ENCODE measurements around the gene CACNB3.

The CACNB3 gene

DNA sequence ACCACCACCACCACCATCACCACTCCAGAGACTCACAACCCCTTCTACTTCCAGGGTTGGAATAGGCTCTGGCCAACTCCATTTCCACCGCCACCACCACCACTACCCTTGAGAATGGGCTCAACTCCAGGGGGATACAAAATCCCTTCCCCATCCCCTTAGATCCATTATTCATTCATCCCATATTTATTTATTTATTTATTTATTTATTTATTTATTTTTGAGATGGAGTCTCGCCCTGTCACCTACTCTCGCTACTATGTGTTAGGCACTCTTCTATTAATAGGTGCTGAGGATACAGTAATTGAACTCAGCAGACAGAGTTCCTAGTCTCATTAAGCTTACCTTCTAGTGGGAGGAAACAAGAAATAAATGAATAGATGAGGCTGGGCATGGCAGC is 24.6 kb upstream of the CACNB3 start:
- H3K27me3 ChIP-seq (ENCODE audit: insufficient read depth, low read length, poor library complexity) = no peaks in the 10 kb centered on the region
- no peak overlapping the region for H3K4me3 ChIP-seq (ENCODE audit: low read length)
- no peak overlapping the region for H3K56ac ChIP-seq (ENCODE audit: low read length)
- no peak overlapping the region for H3K23ac ChIP-seq (ENCODE audit: low read length)
- H3K4me2 ChIP-seq (ENCODE audit: low read length) = no peak overlapping the region
- no peak overlapping the region for H2AK5ac ChIP-seq (ENCODE audit: low read length)
- H2BK15ac ChIP-seq (replicated peaks; ENCODE audit: low read depth) = no peak overlapping the region
- no peak for DNase-seq
- H4K8ac ChIP-seq (ENCODE audit: low read depth, low read length) = no peak overlapping the region
- no peak overlapping the region for H4K5ac ChIP-seq (ENCODE audit: low read length)
- H3K9ac ChIP-seq (ENCODE audit: low read length) = no peak overlapping the region
- no peak overlapping the region for H3K4ac ChIP-seq (ENCODE audit: low read depth, low read length)
- H3K36me3 ChIP-seq (ENCODE audit: control insufficient read depth, insufficient read depth, low read length) = no peaks in the 10 kb centered on the region
- WGBS (ENCODE audit: extremely low coverage, insufficient coverage, low lambda C conversion rate) = no CpG with 5 or more reads among the region's 3 CpGs
- no peak overlapping the region for H3K27ac ChIP-seq (ENCODE audit: low read depth, low read length)
- H3K79me1 ChIP-seq (ENCODE audit: low read length) = no peaks in the 10 kb centered on the region
- no peak overlapping the region for H3K18ac ChIP-seq (ENCODE audit: low read length)
- H2BK5ac ChIP-seq (ENCODE audit: low read length) = no peak overlapping the region
- H2BK120ac ChIP-seq (ENCODE audit: low read depth, low read length) = no peak overlapping the region
- no peaks in the 10 kb centered on the region for H3K4me1 ChIP-seq (ENCODE audit: control insufficient read depth, low read depth, low read length)
- H3K79me2 ChIP-seq (ENCODE audit: control insufficient read depth, insufficient read depth, low read length) = no peaks in the 10 kb centered on the region

DNA sequence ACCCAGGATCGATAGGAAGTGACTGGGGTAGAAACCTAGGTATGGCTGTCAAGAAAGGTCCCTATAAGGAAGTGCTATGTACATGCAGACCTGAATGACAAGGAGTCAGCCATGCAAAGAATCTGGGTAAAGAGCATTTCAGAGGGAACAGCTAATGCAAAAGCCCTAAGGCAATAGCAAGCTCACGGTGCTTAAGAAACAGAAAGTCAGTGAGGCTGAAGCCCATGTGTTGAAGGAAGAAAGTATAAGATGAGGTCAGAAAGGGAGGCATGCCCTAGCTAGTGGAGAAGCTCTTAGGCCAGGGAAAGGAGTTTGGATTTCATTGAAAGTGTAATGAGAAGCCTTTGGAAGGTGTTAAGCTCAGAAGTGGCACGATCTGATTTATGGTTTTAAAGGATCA is 23.4 kb upstream of the CACNB3 start:
- no peaks in the 10 kb centered on the region for H3K27me3 ChIP-seq (ENCODE audit: insufficient read depth, low read length, poor library complexity)
- H3K4me1 ChIP-seq (ENCODE audit: control insufficient read depth, low read depth, low read length) = no peaks in the 10 kb centered on the region
- no peak overlapping the region for H4K5ac ChIP-seq (ENCODE audit: low read length)
- H3K79me2 ChIP-seq (ENCODE audit: control insufficient read depth, insufficient read depth, low read length) = no peaks in the 10 kb centered on the region
- H3K56ac ChIP-seq (ENCODE audit: low read length) = no peak overlapping the region
- no peaks in the 10 kb centered on the region for H3K79me1 ChIP-seq (ENCODE audit: low read length)
- H3K9ac ChIP-seq (ENCODE audit: low read length) = no peak overlapping the region
- no peak overlapping the region for H3K18ac ChIP-seq (ENCODE audit: low read length)
- no peak overlapping the region for H2BK5ac ChIP-seq (ENCODE audit: low read length)
- peak; percentile 94 for DNase-seq
- no peak overlapping the region for H3K4me3 ChIP-seq (ENCODE audit: low read length)
- no peak overlapping the region for H3K23ac ChIP-seq (ENCODE audit: low read length)
- WGBS (ENCODE audit: extremely low coverage, insufficient coverage, low lambda C conversion rate) = no CpG with 5 or more reads among the region's 3 CpGs
- no peak overlapping the region for H2BK120ac ChIP-seq (ENCODE audit: low read depth, low read length)
- H2BK15ac ChIP-seq (replicated peaks; ENCODE audit: low read depth) = no peak overlapping the region
- H3K36me3 ChIP-seq (ENCODE audit: control insufficient read depth, insufficient read depth, low read length) = no peaks in the 10 kb centered on the region
- H3K4me2 ChIP-seq (ENCODE audit: low read length) = no peak overlapping the region
- H4K8ac ChIP-seq (ENCODE audit: low read depth, low read length) = no peak overlapping the region
- no peak overlapping the region for H3K27ac ChIP-seq (ENCODE audit: low read depth, low read length)
- H2AK5ac ChIP-seq (ENCODE audit: low read length) = no peak overlapping the region
- H3K4ac ChIP-seq (ENCODE audit: low read depth, low read length) = no peak overlapping the region

DNA sequence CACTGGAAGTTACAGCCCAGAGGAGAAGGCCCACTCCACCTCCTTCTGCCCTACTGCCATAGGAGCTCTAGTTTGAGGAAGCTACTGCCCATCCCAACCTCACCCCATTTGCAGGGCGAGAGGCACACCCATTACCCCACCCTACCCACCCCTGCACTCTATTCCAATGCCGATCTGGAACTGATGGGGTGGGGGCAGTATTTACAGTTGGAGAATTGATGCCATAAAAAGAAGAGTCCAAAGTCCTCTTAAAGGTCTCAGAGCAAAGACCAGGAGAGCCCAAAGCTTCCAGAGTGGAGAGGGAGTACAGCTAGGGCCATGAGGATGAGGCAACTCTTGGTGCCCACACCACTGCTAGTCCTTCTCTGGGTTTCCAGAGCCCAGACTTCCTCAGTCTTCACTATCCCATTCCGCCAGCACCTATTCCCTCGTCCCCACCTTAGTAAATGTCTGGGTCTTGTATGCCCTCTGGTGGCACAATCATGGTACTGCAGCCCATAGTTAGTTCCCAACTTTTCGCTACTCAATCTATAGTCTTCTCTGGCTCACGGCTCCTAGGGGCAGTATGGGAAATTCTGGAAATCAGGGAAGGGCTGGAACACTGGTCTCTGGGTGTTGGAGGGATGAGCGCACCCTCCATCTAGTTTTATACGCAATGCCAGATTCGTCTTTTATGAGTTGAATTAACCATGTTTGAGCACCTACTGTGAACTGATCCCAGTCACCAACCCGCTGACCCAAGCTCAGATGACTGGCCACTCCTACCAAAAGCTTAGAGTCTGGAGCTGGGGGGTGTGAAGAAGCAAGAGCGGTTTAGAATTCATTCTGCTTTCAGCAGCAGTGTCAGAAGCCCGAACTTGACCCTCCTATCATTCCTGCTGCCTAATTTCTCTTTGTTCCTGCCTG is 22.5 kb upstream of the CACNB3 start:
- Histone ChIP-seq H2AK5ac (ENCODE audit: low read length) (no peak overlapping the region), H3K9ac (ENCODE audit: low read length) (no peak overlapping the region), H3K4me3 (ENCODE audit: low read length) (no peak overlapping the region), H3K56ac (ENCODE audit: low read length) (no peak overlapping the region), H4K5ac (ENCODE audit: low read length) (no peak overlapping the region), H3K79me1 (ENCODE audit: low read length) (no peaks in the 10 kb centered on the region), H3K4me2 (ENCODE audit: low read length) (no peak overlapping the region), H2BK120ac (ENCODE audit: low read depth, low read length) (no peak overlapping the region), H3K27me3 (ENCODE audit: insufficient read depth, low read length, poor library complexity) (no peaks in the 10 kb centered on the region), H4K8ac (ENCODE audit: low read depth, low read length) (no peak overlapping the region), H2BK5ac (ENCODE audit: low read length) (no peak overlapping the region), H3K79me2 (ENCODE audit: control insufficient read depth, insufficient read depth, low read length) (no peaks in the 10 kb centered on the region), H3K4ac (ENCODE audit: low read depth, low read length) (no peak overlapping the region), H3K18ac (ENCODE audit: low read length) (no peak overlapping the region), H2BK15ac (replicated peaks; ENCODE audit: low read depth) (no peak overlapping the region), H3K23ac (ENCODE audit: low read length) (no peak overlapping the region), H3K4me1 (ENCODE audit: control insufficient read depth, low read depth, low read length) (no peaks in the 10 kb centered on the region), H3K36me3 (ENCODE audit: control insufficient read depth, insufficient read depth, low read length) (no peaks in the 10 kb centered on the region), H3K27ac (ENCODE audit: low read depth, low read length) (no peak overlapping the region)
- WGBS (ENCODE audit: extremely low coverage, insufficient coverage, low lambda C conversion rate) = no CpG with 5 or more reads among the region's 12 CpGs
- DNase-seq = peak; percentile 93

- no peak overlapping the region for H3K56ac ChIP-seq (ENCODE audit: low read length)
- H3K23ac ChIP-seq (ENCODE audit: low read length) = no peak overlapping the region
- H3K4me2 ChIP-seq (ENCODE audit: low read length) = no peak overlapping the region
- no CpG with 5 or more reads among the region's 3 CpGs for WGBS (ENCODE audit: extremely low coverage, insufficient coverage, low lambda C conversion rate)
- H3K9ac ChIP-seq (ENCODE audit: low read length) = no peak overlapping the region
- no peaks in the 10 kb centered on the region for H3K79me1 ChIP-seq (ENCODE audit: low read length)
- H3K27ac ChIP-seq (ENCODE audit: low read depth, low read length) = no peak overlapping the region
- H3K4ac ChIP-seq (ENCODE audit: low read depth, low read length) = no peak overlapping the region
- no peak overlapping the region for H2AK5ac ChIP-seq (ENCODE audit: low read length)
- H3K4me1 ChIP-seq (ENCODE audit: control insufficient read depth, low read depth, low read length) = no peaks in the 10 kb centered on the region
- no peaks in the 10 kb centered on the region for H3K27me3 ChIP-seq (ENCODE audit: insufficient read depth, low read length, poor library complexity)
- no peak overlapping the region for H3K4me3 ChIP-seq (ENCODE audit: low read length)
- DNase-seq = no peak
- H3K18ac ChIP-seq (ENCODE audit: low read length) = no peak overlapping the region
- no peak overlapping the region for H2BK15ac ChIP-seq (replicated peaks; ENCODE audit: low read depth)
- H3K36me3 ChIP-seq (ENCODE audit: control insufficient read depth, insufficient read depth, low read length) = no peaks in the 10 kb centered on the region
- H4K8ac ChIP-seq (ENCODE audit: low read depth, low read length) = no peak overlapping the region
- H2BK5ac ChIP-seq (ENCODE audit: low read length) = no peak overlapping the region
- H3K79me2 ChIP-seq (ENCODE audit: control insufficient read depth, insufficient read depth, low read length) = no peaks in the 10 kb centered on the region
- H2BK120ac ChIP-seq (ENCODE audit: low read depth, low read length) = no peak overlapping the region
- H4K5ac ChIP-seq (ENCODE audit: low read length) = no peak overlapping the region
Observed at GRCh38 chr12:48796976-48797375, 21.3 kb upstream of the CACNB3 start.

GRCh38 chr12:48800457-48800856 is 17.8 kb upstream of the CACNB3 start:
- Histone ChIP-seq H3K27ac (ENCODE audit: low read depth, low read length) (no peak overlapping the region), H3K79me1 (ENCODE audit: low read length) (no peaks in the 10 kb centered on the region), H3K18ac (ENCODE audit: low read length) (no peak overlapping the region), H4K5ac (ENCODE audit: low read length) (no peak overlapping the region), H3K56ac (ENCODE audit: low read length) (no peak overlapping the region), H2AK5ac (ENCODE audit: low read length) (no peak overlapping the region), H3K4me2 (ENCODE audit: low read length) (no peak overlapping the region), H3K23ac (ENCODE audit: low read length) (no peak overlapping the region), H2BK15ac (replicated peaks; ENCODE audit: low read depth) (no peak overlapping the region), H2BK120ac (ENCODE audit: low read depth, low read length) (no peak overlapping the region), H2BK5ac (ENCODE audit: low read length) (no peak overlapping the region), H3K4me1 (ENCODE audit: control insufficient read depth, low read depth, low read length) (no peaks in the 10 kb centered on the region), H3K27me3 (ENCODE audit: insufficient read depth, low read length, poor library complexity) (no peaks in the 10 kb centered on the region), H3K4ac (ENCODE audit: low read depth, low read length) (no peak overlapping the region), H3K79me2 (ENCODE audit: control insufficient read depth, insufficient read depth, low read length) (no peaks in the 10 kb centered on the region), H4K8ac (ENCODE audit: low read depth, low read length) (no peak overlapping the region), H3K4me3 (ENCODE audit: low read length) (no peak overlapping the region), H3K9ac (ENCODE audit: low read length) (no peak overlapping the region), H3K36me3 (ENCODE audit: control insufficient read depth, insufficient read depth, low read length) (no peaks in the 10 kb centered on the region)
- DNase-seq = no peak
- no CpG with 5 or more reads among the region's 14 CpGs for WGBS (ENCODE audit: extremely low coverage, insufficient coverage, low lambda C conversion rate)

DNA sequence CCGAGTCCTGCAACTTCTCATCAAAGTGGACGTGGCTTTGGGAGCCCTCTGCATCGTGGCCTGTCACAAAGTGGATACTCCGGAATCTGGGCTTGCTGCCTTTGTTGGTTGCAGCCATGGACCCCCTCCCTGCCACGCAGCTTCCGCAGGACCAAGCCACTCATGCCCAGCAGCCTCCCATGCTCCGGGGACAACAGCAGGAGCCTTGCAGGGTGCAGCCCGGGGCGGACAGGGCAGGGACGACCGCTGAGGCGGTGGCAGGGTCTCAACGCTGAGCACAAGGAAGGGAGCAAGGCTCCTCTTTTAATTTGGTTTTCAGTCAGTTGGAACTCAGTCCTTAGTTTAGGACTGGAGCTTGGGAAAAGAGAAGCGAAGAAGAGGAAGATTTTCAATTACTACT is 17.3 kb upstream of the CACNB3 start:
- H3K18ac ChIP-seq (ENCODE audit: low read length) = no peak overlapping the region
- H3K4me2 ChIP-seq (ENCODE audit: low read length) = no peak overlapping the region
- no peak overlapping the region for H3K27ac ChIP-seq (ENCODE audit: low read depth, low read length)
- H3K4me3 ChIP-seq (ENCODE audit: low read length) = no peak overlapping the region
- H2BK120ac ChIP-seq (ENCODE audit: low read depth, low read length) = no peak overlapping the region
- no peak for DNase-seq
- H3K36me3 ChIP-seq (ENCODE audit: control insufficient read depth, insufficient read depth, low read length) = no peaks in the 10 kb centered on the region
- H2AK5ac ChIP-seq (ENCODE audit: low read length) = no peak overlapping the region
- no peak overlapping the region for H3K23ac ChIP-seq (ENCODE audit: low read length)
- WGBS (ENCODE audit: extremely low coverage, insufficient coverage, low lambda C conversion rate) = no CpG with 5 or more reads among the region's 14 CpGs
- no peak overlapping the region for H4K5ac ChIP-seq (ENCODE audit: low read length)
- no peaks in the 10 kb centered on the region for H3K79me1 ChIP-seq (ENCODE audit: low read length)
- no peak overlapping the region for H2BK5ac ChIP-seq (ENCODE audit: low read length)
- no peaks in the 10 kb centered on the region for H3K27me3 ChIP-seq (ENCODE audit: insufficient read depth, low read length, poor library complexity)
- H2BK15ac ChIP-seq (replicated peaks; ENCODE audit: low read depth) = no peak overlapping the region
- no peak overlapping the region for H3K56ac ChIP-seq (ENCODE audit: low read length)
- H3K4me1 ChIP-seq (ENCODE audit: control insufficient read depth, low read depth, low read length) = no peaks in the 10 kb centered on the region
- H3K79me2 ChIP-seq (ENCODE audit: control insufficient read depth, insufficient read depth, low read length) = no peaks in the 10 kb centered on the region
- no peak overlapping the region for H3K9ac ChIP-seq (ENCODE audit: low read length)
- no peak overlapping the region for H4K8ac ChIP-seq (ENCODE audit: low read depth, low read length)
- no peak overlapping the region for H3K4ac ChIP-seq (ENCODE audit: low read depth, low read length)
